ENCODE measurements around the gene PEF1. TPM values are rescaled to one million over a fixed set of nuclear protein-coding genes. Genes with fewer than 3 reads are reported as not detected.

PEF1 gene, protein sequence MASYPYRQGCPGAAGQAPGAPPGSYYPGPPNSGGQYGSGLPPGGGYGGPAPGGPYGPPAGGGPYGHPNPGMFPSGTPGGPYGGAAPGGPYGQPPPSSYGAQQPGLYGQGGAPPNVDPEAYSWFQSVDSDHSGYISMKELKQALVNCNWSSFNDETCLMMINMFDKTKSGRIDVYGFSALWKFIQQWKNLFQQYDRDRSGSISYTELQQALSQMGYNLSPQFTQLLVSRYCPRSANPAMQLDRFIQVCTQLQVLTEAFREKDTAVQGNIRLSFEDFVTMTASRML
- 91.6 and 96.7 TPM in 2 replicates for total RNA-seq

DNA sequence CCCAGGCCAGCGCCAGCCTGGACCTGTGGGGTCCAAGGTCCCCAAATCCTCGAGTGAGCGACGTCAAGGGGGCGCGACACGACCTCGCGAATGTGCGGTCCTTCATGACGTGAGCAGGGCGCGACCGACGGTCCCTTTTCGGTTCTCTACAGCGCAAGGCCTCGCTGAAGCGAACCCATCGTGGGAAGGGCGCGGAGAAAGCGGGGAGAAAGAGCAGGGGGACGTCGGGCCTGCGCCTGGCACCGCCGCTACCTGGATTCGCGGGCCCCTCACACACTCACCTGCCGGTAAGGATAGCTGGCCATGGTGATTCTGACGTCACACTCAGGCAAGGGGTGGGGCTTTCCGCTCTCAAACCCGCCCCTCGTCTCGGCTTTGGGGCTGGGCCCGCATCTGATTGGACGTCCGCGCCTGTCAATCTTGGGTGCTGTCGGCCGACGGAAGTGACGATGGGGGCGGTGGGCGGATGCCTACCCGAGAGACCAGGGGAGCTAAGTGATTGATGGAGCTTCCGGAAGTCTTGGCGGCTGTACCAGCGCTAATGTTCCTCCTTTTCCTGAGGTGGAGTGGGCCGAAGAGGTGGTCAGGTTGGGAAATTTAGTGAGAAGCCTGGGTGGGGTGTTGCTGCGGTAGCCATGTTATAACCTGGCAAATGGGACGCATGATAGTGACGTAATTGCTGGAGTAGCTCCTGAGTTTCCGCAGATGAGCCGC is at the start of gene PEF1:
Gene PEF1 (minus strand): TSS at position 317 of the 714 bp plus-strand sequence. CDS start 12 bp downstream, at position 305.

DNA sequence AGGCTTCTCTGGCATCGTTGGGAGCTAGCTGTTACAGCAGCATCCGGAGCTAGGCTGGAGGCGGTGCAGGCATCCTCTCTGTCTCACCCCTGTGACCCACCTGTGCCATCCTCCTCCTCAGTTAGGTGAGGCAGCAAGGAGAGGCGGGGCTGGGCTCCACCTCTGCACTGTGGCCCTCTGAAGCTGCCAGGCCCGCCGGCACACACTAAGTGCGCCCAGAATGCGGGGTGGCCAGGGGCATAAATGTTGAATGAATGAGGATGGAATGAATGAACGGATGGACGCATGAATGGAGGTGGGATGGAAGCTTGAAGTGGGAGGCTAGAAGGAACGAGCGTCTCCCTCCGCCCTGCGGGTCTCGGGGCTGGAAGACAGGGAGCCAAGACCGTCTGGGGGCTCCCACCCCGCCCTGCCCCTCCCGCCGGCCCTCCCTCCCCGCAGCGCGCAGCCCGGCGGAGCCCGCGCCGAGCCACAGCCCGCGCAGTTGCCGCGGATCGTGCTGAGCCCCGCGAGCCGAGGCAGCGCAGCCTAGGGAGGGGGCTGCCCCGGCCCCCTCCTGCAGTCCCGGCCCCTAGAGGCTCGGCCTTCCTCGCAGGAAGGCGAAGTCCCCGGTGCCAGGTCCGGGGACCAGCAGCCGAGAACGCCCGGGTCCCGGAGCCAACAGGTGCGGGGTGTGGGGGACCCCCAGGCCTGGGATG is 27.3 kb downstream of the PEF1 start, which contains the start of gene HCRTR1:
Gene HCRTR1 (plus strand): TSS at position 472 of the 698 bp plus-strand sequence. CDS start 1,504 bp downstream, outside the sequence.

Other genes with a start within 250 kb of the PEF1 start
- gene SERINC2, start 231.7 kb downstream of the PEF1 start, total RNA-seq: 14.6 and 23.2 TPM in 2 replicates
- gene TINAGL1, start 68.4 kb downstream of the PEF1 start, total RNA-seq: 519 and 655 TPM in 2 replicates
- 1.3 and 2.0 TPM in 2 replicates for gene HCRTR1, start 27.2 kb downstream of the PEF1 start, total RNA-seq
- 0.65 and 0.86 TPM in 2 replicates for gene COL16A1, start 59.1 kb upstream of the PEF1 start, total RNA-seq
- 0.19 and 0.65 TPM in 2 replicates for gene ADGRB2, start 119.5 kb upstream of the PEF1 start, total RNA-seq
- 31.4 and 53.6 TPM in 2 replicates for gene SPOCD1, start 171.1 kb upstream of the PEF1 start, total RNA-seq